Stimulated activated CD4-positive, alpha-beta T cell treated with anti-CD3 and anti-CD28 coated beads, Interleukin-1b, Interleukin-23, amount 100 ng/mL, for 4 hours (primary cell): ENCODE results near the gene A2M.

Experiments used
- DNase-seq, 2 donors: peaks; one replicate each; pipeline ENCODE4 v3.0.0-alpha.2; 2020; ENCODE audit warnings: low read depth in 2 of 2

Gene A2M

DNA sequence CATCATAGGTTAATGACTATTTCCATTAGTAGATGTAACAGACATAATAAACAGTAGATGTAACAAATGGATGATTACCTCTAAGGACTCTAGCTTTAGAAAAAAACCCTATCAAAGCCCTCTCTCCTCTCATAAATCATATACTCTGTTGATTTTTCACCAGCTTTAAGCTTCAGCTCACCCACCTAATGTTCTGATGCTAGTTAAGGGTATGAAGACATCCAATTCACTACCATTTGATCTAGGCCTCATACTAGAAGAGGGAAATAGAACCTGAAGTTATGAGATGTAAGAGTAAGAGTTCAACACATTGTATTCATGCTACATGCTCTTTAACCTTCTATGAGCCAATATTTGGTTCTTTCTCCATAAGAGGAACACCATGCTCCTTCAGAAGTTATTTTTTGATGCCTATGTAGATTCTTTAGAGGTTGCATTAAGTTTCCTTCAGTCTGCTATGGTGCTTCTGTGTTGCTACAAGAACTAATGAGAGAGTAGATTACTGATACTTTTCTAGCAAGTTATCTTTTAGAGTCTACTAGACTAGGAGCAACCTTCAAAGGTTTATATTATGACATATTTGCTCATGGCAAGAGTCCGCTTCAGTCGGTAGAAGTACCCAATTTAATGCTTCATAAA, 16.0 kb downstream of the A2M start:
- no peak for DNase-seq

DNA sequence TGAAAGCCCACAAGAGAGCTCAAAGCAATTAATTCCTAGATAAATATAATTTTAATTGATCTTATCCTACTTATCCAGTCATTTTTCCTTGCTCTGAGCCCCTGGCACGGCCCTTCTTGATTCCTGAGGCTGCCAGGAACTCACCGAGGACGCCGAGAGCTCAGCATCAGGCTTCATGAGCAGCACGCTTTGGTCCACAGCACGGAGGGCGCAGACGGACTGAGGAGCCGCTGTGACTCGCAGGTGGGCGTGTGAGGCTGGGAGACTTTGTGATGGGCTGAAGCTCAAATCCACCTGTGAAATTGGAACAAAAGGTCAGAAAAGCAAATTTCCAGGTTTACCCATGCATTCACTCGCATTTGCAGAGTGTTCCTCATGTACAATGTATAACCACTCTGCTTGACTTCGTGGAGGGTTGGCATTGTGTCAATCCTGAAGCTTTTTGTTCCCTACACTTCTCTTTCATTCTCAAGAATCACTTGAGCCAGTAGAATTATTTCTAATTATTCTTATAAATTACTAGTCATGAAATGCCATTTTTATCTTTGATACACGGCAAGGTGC, 17.2 kb downstream of the A2M start:
- DNase-seq: no peak

- no peak for DNase-seq
Measured at GRCh38 chr12:9098115-9098452, 17.6 kb downstream of the A2M start.

GRCh38 chr12:9096563-9097176, 19.0 kb downstream of the A2M start:
- DNase-seq: no peak

- DNase-seq: no peak
Measured at GRCh38 chr12:9095322-9095721, 20.4 kb downstream of the A2M start.

- DNase-seq: no peak
Measured at GRCh38 chr12:9094512-9095206, 21.1 kb downstream of the A2M start.

DNA sequence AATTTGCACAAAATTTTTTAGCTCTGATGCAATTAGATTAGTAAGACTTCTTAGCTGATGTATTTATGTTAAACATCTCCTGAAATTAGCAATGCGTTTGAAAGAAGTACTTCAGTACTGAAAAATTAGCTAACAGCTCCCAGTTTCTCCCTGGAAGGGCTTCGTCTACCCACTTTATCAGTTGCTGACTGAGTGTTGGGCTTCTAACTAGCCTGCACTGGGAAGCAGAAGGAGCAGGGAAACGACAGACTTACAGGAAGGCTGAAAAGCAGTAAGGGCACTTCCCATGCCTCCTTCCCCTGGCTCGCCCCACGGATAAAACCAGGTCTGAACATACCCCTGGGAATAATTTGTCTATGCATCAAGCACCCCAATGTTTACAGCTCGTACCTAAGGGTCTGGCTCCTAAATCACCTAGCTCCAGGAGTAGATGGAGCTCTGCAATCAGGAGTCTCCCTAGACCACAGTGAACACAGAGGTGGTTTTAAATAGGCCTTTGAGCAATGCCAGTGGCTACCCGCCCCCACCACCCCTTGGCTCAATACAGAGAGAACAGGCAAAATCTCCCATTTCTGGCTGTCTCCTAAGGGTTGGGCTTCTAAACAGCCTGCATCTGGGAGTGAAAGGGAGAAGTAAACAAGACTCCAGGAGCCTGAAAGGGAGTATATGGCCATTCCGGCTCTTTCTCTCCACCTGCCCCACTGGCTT, 23.7 kb downstream of the A2M start:
- DNase-seq: no peak

DNA sequence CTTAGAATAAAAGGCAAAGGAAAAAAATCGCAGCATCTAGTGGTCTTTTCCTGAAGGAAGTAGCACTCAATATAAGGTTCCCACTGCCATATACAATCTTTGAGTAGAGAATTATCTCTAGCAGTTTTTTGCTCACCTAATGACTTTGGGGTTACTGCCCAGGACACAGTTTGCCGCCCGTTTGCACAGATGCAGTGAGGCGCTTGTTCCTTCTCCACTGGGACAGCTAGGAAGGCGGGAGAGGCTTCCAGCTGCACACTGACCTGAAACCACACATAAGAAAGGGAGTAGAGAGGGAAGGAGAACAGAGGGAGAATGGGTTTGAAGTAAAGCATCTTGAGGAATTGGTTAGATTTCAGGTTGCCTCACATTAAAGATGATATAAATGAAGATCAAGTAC, 25.5 kb downstream of the A2M start:
- no peak for DNase-seq

DNA sequence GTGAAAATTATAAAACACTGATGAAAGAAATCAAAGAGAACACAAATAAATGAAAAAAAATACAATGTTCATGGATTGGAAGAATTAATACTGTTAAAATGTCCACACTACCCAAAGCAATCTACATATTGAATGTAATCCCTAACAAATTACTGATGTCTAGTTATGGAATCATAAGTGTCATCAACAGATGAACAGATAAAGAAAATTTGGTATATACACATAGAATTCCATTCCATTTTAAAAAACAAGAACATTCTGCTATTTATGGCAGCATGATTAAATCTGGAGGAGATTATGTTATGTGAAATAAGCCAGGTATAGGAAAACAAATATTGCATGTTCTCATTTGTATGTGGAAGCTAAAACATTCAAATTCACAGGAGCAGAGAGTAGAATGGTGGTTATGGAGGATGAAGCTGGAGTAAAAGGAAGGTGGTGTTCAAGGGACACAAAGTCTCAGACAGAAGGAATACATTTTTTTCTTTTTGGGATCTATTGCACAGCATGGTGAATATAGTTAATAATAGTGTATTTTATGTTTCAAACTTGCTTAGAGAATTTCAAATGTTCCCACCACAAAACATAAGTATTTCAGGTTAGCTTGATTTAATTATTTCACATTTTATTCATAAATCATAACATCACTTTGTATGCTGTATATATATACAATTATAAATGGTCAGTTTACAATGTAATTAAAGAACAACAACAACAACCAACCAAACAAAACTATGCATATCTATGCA, 28.5 kb downstream of the A2M start:
- DNase-seq: no peak

DNA sequence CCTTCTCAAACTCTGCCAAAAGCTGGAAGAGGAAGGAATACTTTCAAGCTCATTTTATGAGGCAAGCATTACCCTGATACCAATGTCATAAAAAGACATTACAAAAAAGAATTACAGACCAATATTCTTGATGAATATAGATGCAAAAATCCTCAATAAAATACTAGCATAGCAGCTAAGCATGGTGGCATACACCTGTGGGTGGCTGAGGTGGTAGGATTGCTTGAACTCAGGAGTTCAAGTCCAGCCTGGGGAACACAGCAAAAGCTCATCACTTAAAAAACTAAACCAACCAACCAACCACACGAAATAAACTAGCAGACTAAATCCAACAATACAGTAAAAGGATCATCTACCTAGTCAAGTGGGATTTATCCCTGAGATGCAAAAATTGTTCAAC, 29.6 kb downstream of the A2M start:
- no peak for DNase-seq

DNA sequence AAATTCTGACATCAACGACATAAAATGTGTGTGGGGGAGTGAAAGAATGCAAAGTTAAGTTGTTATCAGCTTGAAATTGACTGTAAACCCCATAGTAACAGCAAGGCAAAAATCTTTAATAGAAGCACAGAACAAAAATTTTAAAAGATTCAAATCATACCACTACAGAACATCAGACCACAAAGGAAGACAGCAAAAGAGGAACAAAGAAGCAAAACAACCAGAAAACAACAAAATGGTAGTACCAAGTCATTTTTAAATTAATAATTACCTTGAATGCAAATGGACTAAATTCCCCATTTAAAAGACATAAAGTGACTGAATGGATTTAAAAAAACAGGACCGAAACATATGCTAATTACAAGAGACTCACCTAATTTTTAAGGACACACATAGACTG, 31.3 kb downstream of the A2M start:
- no peak for DNase-seq

GRCh38 chr12:9083793-9084192, 31.9 kb downstream of the A2M start:
- no peak for DNase-seq

DNA sequence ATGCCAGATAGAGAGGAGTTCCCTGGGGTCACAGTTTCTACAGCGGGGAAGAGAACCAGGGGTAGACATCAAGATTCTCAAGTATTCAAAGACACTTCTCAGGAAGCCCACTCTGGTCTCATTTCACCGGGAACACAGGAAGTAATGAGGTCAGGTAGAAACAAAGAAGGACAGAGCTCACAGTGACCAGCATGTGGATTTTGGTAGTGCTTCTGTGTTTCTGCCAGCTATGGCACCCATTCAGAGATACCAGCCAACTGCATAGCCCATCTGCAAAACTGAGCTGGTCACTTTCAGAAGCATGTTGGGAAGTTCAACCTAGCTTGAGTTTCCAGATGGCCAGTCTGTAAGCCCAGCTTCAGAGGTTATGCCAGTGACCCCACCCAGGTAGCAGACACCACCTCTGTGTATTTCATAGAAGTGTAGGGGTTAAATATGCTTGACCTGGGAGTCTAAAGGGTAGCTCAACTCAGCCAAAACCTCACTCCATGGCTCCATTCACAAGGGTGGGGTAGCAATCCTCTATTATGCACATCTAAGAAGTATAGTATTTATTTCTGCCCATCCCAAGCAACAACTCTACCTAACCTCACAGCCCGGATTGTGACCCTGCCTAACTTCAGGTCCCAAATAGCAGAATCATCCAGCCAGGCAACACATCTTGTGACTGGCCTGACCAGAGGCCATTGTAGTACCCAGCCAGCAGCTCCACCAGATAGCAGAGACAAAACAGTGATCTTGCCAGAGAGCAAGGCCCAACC, 33.9 kb downstream of the A2M start:
- no peak for DNase-seq

DNA sequence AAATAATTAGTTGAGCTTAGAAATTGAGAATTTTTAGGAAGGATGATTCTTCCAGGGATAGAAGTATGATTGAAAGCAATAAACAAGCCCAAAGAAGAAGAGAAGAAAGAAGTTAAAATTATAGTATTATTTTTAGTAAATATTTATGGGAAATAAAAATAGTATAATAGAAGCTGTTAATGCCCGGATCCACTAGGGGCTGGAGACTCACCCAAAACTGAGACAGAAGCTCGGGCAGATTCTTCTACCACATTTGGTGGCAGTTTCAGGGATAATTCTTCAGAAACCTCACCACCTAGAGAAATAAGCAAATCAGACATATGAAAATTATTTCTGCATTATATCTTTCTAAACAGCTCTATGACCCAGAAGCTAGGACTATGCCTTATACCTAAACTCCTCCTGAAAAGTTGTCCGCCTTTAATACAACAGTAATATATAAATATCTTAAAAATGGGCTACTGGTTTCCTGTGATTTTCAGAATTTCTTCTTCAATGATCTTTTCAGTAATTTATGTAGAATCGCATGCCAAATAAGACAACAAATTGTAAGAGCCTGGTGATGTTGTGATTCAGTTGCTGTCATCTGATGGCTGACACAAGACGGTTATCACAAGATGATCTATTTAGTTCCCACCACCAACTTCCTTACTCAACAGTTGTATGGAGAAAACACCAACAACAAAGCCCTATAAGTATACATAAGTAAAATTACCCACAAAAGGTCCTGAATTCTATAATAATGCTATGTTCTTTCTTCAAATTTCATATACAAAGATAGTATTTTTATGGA, 35.6 kb downstream of the A2M start:
- DNase-seq: no peak

- DNase-seq: no peak
Measured at GRCh38 chr12:9079082-9079481, 36.6 kb downstream of the A2M start.

GRCh38 chr12:9077152-9078031, 38.3 kb downstream of the A2M start:
- no peak for DNase-seq

DNA sequence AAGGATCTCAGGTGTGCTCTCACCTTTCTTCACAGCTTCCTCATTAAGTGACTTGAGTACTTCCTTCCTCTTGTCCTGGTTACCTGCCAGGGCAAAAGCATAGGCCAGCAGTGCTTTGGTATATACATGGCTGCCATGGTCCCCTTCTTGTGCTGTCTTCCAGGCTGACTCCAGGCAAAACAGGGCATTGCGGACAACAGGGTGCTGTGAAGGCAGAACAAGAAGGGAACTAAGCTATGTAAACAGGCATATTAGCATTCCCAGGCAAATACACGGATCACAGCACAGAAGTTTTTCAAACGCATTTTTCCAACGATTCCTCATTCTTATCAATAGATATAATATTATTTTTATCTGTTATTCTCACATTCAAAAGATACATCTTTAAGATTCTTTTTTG, 39.0 kb downstream of the A2M start:
- DNase-seq: no peak

DNA sequence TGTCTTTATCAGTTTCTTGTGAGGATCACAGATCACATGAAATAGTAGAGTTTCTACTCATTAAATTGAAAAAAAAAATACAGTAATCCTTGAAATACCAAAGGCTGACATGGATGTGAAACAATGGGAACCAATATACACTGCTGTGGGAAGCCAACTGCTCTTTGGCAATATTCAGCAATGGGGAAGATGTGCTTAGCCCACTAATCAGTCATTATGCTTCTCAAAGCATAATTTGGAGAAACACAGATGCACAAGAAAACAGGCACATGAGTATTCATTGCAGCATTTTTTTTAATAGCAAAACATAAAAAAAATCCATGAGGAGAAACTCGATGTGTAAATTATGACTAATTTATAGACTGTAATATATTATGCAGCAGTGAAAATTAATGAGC, 40.6 kb downstream of the A2M start:
- DNase-seq: no peak

GRCh38 chr12:9074484-9075137, 41.1 kb downstream of the A2M start:
- DNase-seq: no peak
